ENCODE results near the gene SRD5A3.

The SRD5A3 gene

DNA sequence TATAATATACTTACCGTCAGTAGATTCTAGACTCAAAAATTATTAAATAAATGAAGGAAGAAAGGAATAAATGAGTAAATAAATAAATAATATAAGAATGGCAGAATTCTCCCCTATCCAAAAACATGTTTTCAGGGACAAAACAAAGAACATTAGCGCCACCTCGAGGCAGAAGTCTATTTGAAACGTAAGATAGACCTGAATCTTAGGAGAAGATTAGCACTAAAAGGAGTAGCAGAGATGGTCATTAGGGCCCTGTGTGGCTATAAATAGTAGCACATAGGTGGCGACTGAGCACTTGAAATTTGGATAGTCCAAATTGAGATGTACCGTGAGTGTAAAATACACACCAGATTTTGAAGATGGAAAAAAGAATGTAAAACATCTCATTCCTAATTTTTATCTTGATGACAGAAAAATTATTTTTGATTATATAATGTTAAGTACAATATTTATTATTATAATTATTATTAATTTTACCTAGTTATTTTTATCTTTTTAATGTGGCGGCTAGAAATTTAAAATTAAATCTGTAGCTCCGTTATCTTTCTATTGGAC is 24.3 kb upstream of the SRD5A3 start:
- no peaks in the 10 kb centered on the region for H3K36me3 ChIP-seq (ENCODE audit: low read depth)
- no peaks in the 10 kb centered on the region for H3K27me3 ChIP-seq (ENCODE audit: insufficient read depth, poor library complexity, severe bottlenecking)
- DNase-seq (ENCODE audit: low spot score) (no peak), ATAC-seq (ENCODE audit: low read depth) (peak; percentile 75)
- H3K4me1 ChIP-seq (ENCODE audit: insufficient read depth, poor library complexity, severe bottlenecking), result no peaks in the 10 kb centered on the region
- no peak overlapping the region for H3K27ac ChIP-seq (ENCODE audit: poor library complexity, severe bottlenecking)
- TF ChIP-seq, protein P1, sequence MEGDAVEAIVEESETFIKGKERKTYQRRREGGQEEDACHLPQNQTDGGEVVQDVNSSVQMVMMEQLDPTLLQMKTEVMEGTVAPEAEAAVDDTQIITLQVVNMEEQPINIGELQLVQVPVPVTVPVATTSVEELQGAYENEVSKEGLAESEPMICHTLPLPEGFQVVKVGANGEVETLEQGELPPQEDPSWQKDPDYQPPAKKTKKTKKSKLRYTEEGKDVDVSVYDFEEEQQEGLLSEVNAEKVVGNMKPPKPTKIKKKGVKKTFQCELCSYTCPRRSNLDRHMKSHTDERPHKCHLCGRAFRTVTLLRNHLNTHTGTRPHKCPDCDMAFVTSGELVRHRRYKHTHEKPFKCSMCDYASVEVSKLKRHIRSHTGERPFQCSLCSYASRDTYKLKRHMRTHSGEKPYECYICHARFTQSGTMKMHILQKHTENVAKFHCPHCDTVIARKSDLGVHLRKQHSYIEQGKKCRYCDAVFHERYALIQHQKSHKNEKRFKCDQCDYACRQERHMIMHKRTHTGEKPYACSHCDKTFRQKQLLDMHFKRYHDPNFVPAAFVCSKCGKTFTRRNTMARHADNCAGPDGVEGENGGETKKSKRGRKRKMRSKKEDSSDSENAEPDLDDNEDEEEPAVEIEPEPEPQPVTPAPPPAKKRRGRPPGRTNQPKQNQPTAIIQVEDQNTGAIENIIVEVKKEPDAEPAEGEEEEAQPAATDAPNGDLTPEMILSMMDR (IDR thresholded peaks at IDR 0.05; ENCODE audit: poor library complexity, severe bottlenecking), result peak; percentile 78
- H3K4me3 ChIP-seq (ENCODE audit: severe bottlenecking), result no peak overlapping the region
- H3K9me3 ChIP-seq (ENCODE audit: severe bottlenecking), result no peaks in the 10 kb centered on the region

GRCh38 chr4:55323375-55323774 is 22.7 kb upstream of the SRD5A3 start:
- ATAC-seq (ENCODE audit: low read depth) (no peak), DNase-seq (ENCODE audit: low spot score) (no peak)
- Histone ChIP-seq H3K4me1 (ENCODE audit: insufficient read depth, poor library complexity, severe bottlenecking) (no peaks in the 10 kb centered on the region), H3K4me3 (ENCODE audit: severe bottlenecking) (no peak overlapping the region), H3K36me3 (ENCODE audit: low read depth) (no peaks in the 10 kb centered on the region), H3K27me3 (ENCODE audit: insufficient read depth, poor library complexity, severe bottlenecking) (no peaks in the 10 kb centered on the region), H3K27ac (ENCODE audit: poor library complexity, severe bottlenecking) (no peak overlapping the region), H3K9me3 (ENCODE audit: severe bottlenecking) (no peaks in the 10 kb centered on the region)
- TF ChIP-seq, protein P1 (IDR thresholded peaks at IDR 0.05; ENCODE audit: poor library complexity, severe bottlenecking), result no peak

DNA sequence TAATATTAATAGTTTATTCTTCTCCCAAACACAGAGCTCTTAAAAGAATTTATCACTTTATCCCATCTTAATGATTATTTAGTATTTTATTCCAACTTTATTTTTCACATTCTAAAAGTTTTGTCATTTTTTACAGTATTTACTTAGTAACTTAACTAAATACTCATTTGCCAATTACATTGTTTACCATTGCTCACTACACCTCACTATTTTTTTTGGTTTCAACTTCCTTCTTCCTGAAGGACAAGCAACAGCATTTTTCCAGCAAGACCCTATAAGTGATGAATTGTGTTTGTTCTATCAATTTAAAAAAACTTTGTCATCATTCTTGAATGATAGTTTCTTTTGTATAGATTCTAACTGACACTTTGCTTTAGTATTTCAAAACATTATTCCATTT is 19.4 kb upstream of the SRD5A3 start:
- DNase-seq (ENCODE audit: low spot score), result no peak
- TF ChIP-seq, protein P1 (IDR thresholded peaks at IDR 0.05; ENCODE audit: poor library complexity, severe bottlenecking), result no peak
- H3K4me1 ChIP-seq (ENCODE audit: insufficient read depth, poor library complexity, severe bottlenecking), result no peaks in the 10 kb centered on the region
- no peak overlapping the region for H3K4me3 ChIP-seq (ENCODE audit: severe bottlenecking)
- H3K9me3 ChIP-seq (ENCODE audit: severe bottlenecking), result peaks cover 4% of the 10 kb centered on the region
- no peak for ATAC-seq (ENCODE audit: low read depth)
- H3K27ac ChIP-seq (ENCODE audit: poor library complexity, severe bottlenecking), result no peak overlapping the region
- H3K36me3 ChIP-seq (ENCODE audit: low read depth), result no peaks in the 10 kb centered on the region
- no peaks in the 10 kb centered on the region for H3K27me3 ChIP-seq (ENCODE audit: insufficient read depth, poor library complexity, severe bottlenecking)

DNA sequence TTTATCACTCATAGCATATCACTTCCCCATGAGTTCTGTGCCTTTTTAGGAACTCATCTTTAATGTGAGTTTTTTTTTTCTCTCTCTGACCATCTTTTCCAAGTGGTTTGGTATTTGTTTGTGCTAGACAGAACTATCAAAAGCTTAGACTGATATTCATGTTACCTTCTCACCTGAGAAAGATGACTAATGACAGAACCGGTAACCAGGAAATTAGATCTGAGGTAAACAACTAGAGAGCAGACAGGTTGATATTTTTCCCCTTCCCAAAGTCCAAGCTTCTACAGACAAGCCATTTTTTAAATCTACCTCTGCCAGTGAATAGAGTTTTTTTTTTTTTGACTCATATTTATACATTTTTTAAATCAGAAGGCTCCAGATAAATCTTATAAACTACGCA is 17.0 kb upstream of the SRD5A3 start:
- Histone ChIP-seq H3K4me1 (ENCODE audit: insufficient read depth, poor library complexity, severe bottlenecking) (no peaks in the 10 kb centered on the region), H3K27me3 (ENCODE audit: insufficient read depth, poor library complexity, severe bottlenecking) (no peaks in the 10 kb centered on the region), H3K27ac (ENCODE audit: poor library complexity, severe bottlenecking) (no peak overlapping the region), H3K4me3 (ENCODE audit: severe bottlenecking) (no peak overlapping the region), H3K9me3 (ENCODE audit: severe bottlenecking) (peaks cover 4% of the 10 kb centered on the region), H3K36me3 (ENCODE audit: low read depth) (no peaks in the 10 kb centered on the region)
- DNase-seq (ENCODE audit: low spot score) (no peak), ATAC-seq (ENCODE audit: low read depth) (no peak)
- TF ChIP-seq, protein P1 (IDR thresholded peaks at IDR 0.05; ENCODE audit: poor library complexity, severe bottlenecking), result no peak

DNA sequence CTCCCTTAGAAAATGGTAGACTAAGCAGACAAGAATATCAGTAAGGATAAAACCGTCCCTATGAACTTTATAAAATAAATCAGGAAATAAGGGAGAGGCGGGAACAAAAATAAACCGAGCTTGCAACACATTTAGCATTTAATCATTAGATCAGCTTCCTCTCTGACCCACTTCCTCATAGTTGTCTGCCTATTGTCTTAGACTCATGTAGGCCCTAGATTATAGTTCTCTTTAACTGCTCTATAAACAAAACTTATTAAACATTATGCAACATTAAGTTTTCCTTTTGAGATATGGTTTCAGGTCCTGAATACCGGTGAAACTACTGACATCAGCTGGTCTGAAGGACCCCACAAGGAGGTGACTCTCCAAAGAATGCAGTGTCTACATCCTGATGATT is 15.8 kb upstream of the SRD5A3 start:
- no peak for DNase-seq (ENCODE audit: low spot score)
- ATAC-seq (ENCODE audit: low read depth), result no peak
- Histone ChIP-seq H3K27me3 (ENCODE audit: insufficient read depth, poor library complexity, severe bottlenecking) (no peaks in the 10 kb centered on the region), H3K4me3 (ENCODE audit: severe bottlenecking) (no peak overlapping the region), H3K4me1 (ENCODE audit: insufficient read depth, poor library complexity, severe bottlenecking) (peaks cover 3% of the 10 kb centered on the region), H3K36me3 (ENCODE audit: low read depth) (no peaks in the 10 kb centered on the region), H3K27ac (ENCODE audit: poor library complexity, severe bottlenecking) (no peak overlapping the region), H3K9me3 (ENCODE audit: severe bottlenecking) (peaks cover 4% of the 10 kb centered on the region)
- TF ChIP-seq, protein P1 (IDR thresholded peaks at IDR 0.05; ENCODE audit: poor library complexity, severe bottlenecking), result no peak

All from RWPE2 (cell line).